HL-60 (cell line): ENCODE measurements around the gene ANKRD17.

ENCODE experiments used
- DNase-seq, 2 experiments: peaks; one replicate each; pipeline ENCODE4 v3.0.0-alpha.2; 2010 to 2020; ENCODE audit warnings: low read depth in 1 of 2, low spot score in 1 of 2
- H3K27ac ChIP-seq: fragments of 250-450 bp; sonication (Bioruptor Pico); replicated peaks from 2 replicates; pipeline ENCODE4 v1.5.1; 2020; ENCODE audit warnings: mild to moderate bottlenecking, moderate library complexity
- H3K27me3 ChIP-seq: fragments of 250-450 bp; sonication (Bioruptor Pico); 2 replicates; pipeline ENCODE4 v1.5.1; 2021; ENCODE audit warnings: mild to moderate bottlenecking, moderate library complexity; ENCODE audit not compliant: insufficient read depth, poor library complexity, severe bottlenecking
- H3K4me3 ChIP-seq: replicated peaks from 2 replicates; pipeline ENCODE4 v1.5.1; 2011; ENCODE audit warnings: mild to moderate bottlenecking, control low read depth, low read length; ENCODE audit not compliant: insufficient read depth
- GABPA ChIP-seq: IDR thresholded peaks from 2 replicates; pipeline ENCODE4 v1.6.1; 2012; ENCODE audit warnings: low read depth
- POLR2AphosphoS5 ChIP-seq: IDR thresholded peaks from 2 replicates; pipeline ENCODE4 v1.6.1; 2012; ENCODE audit warnings: low read depth
- REST ChIP-seq: IDR thresholded peaks from 2 replicates; pipeline ENCODE4 v1.6.1; 2012; ENCODE audit warnings: low read depth; ENCODE audit not compliant: insufficient replicate concordance
- SPI1 ChIP-seq: IDR thresholded peaks from 2 replicates; pipeline ENCODE4 v1.6.1; 2012; ENCODE audit warnings: low read depth, mild to moderate bottlenecking, borderline replicate concordance
- TF ChIP-seq, protein P1 (sequence below): IDR thresholded peaks from one replicate; pipeline ENCODE4 v1.5.1; 2011; ENCODE audit warnings: low read length, control low read depth, inconsistent platforms; ENCODE audit not compliant: insufficient read depth

Gene ANKRD17

DNA sequence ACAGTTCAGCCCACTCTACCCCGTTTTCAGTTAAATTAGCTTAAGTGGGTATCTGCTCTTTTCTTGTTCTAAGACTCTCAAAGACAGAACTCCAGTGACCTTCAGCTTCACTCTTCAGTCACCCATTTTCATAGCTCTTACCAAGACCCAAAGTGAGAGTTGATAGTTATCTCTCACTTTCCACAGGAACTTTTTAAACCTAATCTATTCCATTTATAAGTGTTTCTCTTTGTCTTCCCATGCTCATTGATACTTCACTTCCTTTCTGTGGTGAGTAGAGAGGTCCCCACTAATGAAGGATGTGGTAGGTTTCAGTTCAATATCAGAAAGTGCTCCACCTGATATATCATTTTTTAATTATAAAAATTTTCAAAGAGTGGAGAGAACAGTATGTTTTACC lies 222.5 kb downstream of the ANKRD17 start:
- H3K27ac ChIP-seq = no peak overlapping the region
- no peaks in the 10 kb centered on the region for H3K27me3 ChIP-seq
- H3K4me3 ChIP-seq = no peak overlapping the region
- DNase-seq = no peak
- TF ChIP-seq GABPA = no peak
- TF ChIP-seq SPI1 = no peak
- TF ChIP-seq, protein P1, sequence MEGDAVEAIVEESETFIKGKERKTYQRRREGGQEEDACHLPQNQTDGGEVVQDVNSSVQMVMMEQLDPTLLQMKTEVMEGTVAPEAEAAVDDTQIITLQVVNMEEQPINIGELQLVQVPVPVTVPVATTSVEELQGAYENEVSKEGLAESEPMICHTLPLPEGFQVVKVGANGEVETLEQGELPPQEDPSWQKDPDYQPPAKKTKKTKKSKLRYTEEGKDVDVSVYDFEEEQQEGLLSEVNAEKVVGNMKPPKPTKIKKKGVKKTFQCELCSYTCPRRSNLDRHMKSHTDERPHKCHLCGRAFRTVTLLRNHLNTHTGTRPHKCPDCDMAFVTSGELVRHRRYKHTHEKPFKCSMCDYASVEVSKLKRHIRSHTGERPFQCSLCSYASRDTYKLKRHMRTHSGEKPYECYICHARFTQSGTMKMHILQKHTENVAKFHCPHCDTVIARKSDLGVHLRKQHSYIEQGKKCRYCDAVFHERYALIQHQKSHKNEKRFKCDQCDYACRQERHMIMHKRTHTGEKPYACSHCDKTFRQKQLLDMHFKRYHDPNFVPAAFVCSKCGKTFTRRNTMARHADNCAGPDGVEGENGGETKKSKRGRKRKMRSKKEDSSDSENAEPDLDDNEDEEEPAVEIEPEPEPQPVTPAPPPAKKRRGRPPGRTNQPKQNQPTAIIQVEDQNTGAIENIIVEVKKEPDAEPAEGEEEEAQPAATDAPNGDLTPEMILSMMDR = no peak
- TF ChIP-seq POLR2AphosphoS5 = no peak
- no peak for TF ChIP-seq REST

DNA sequence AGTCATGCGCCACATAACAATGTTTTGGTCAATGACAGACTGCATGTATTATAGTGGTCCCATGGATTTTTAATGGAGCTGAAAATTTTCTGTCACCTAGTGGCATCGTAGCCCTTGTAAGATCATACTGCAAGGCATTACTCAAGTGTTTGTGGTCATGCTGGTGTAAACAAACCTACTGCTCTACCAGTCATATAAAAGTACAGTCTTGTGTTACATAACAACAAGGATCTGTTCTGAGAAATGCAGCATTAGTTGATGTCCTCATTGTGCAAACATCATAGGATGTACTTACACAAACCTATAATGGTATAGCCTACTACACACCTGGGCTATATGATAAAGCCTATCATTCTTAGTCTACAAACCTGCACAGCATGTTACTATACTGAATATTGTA lies 223.7 kb downstream of the ANKRD17 start:
- H3K4me3 ChIP-seq = no peak overlapping the region
- H3K27me3 ChIP-seq = no peaks in the 10 kb centered on the region
- no peak for TF ChIP-seq REST
- no peak for TF ChIP-seq SPI1
- TF ChIP-seq, protein P1 = no peak
- TF ChIP-seq GABPA = no peak
- no peak for TF ChIP-seq POLR2AphosphoS5
- no peak for DNase-seq
- no peak overlapping the region for H3K27ac ChIP-seq

DNA sequence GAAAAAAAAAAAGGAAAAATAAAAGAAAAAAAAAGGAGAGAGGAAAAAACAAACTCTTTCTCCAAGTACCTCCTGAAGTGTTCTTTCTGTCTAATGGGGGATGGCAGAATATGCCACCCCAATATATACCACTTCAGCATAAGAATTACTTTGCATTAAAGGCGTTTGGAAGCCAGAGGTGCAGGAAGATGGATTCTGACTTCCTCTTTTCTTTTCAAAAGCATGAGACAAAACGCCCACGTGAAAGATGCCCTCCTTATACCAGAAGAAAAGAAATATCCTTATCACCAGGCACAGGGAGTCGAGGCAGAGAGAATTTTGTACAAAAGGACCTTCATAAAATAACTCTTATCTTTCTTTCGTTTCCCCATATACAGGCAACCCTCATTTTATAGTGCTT lies 230.0 kb downstream of the ANKRD17 start:
- peak; percentile 93 for TF ChIP-seq SPI1
- TF ChIP-seq, protein P1 = no peak
- DNase-seq = no peak
- Histone ChIP-seq H3K27me3 (no peaks in the 10 kb centered on the region), H3K4me3 (no peak overlapping the region), H3K27ac (no peak overlapping the region)
